Progenitor cell of endocrine pancreas (in vitro differentiated cells): ENCODE data around the gene ENPP3. TPM values are rescaled to one million over a fixed set of nuclear protein-coding genes. Genes with fewer than 3 reads are reported as not detected.
"Not testable (repeated sequence)": the region's sequence is repeated elsewhere in the genome, so short reads cannot be mapped to it uniquely, and the experiment has no call there.

ENCODE experiments used
- DNase-seq: peaks from one replicate; pipeline ENCODE4 v3.0.0; 2021; ENCODE audit warnings: low spot score; ENCODE audit not compliant: unreplicated experiment
- H3K27ac Mint-ChIP-seq: 2 replicates; pipeline ENCODE4 v1.8.0; 2021; ENCODE audit warnings: mild to moderate bottlenecking, moderate library complexity, mixed read lengths
- H3K27me3 Mint-ChIP-seq: 2 replicates; pipeline ENCODE4 v1.8.0; 2021; ENCODE audit warnings: mixed read lengths
- H3K36me3 Mint-ChIP-seq: 2 replicates; pipeline ENCODE4 v1.8.0; 2022; ENCODE audit warnings: mixed read lengths; ENCODE audit not compliant: insufficient read depth
- H3K4me1 Mint-ChIP-seq: 2 replicates; pipeline ENCODE4 v1.8.0; 2021; ENCODE audit warnings: low read depth, mixed read lengths
- H3K4me3 Mint-ChIP-seq: 2 replicates; pipeline ENCODE4 v1.8.0; 2021; ENCODE audit warnings: low read depth, mild to moderate bottlenecking, moderate library complexity, mixed read lengths
- H3K9me3 Mint-ChIP-seq: 2 replicates; pipeline ENCODE4 v1.8.0; 2021; ENCODE audit warnings: low read depth, mixed read lengths
- total RNA-seq: library from RNA; stranded (reverse); gene quantifications from 2 replicates; pipeline ENCODE4 v1.2.1, GENCODE V29; 2021
- TF ChIP-seq, protein P1 (sequence below): fragments of 200-600 bp; sonication (generic); IDR thresholded peaks from one replicate; pipeline ENCODE4 v1.5.0; 2021; ENCODE audit warnings: antibody characterized with exemption, mild to moderate bottlenecking; ENCODE audit not compliant: unreplicated experiment

ENPP3 gene
- total RNA-seq, 1 donor from 2014 or later: not detected

DNA sequence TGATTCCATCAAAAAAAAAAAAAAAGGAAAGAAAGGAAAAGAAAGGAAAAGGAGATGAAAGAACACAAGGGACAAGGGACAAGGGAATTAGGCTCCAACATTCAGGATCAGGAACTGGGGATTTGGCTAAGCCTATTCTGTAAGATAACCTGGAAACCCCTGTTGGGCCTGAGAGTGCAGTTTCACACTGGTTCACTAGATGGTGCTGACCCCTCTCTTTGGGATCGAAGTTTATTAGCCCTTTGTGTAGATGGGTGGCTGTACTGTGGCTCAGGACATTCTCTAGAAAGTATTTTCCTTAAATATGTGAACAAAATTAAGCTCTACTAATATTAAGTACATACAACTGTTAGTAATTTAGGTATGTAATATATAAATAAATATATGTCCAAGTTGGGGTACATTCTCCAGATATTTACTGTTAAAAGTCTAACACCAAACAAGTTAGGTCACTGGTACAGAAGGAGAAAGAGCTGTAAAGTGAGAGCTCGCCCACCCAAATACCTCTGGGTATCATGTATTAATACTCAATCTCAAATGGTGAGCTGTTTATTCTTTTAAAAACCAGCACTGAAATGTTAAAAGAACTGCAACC, 57.8 kb downstream of the ENPP3 start:
- Mint-ChIP-seq H3K4me3 (no peak overlapping the region), H3K36me3 (no peaks in the 10 kb centered on the region), H3K9me3 (no peaks in the 10 kb centered on the region), H3K27me3 (no peaks in the 10 kb centered on the region), H3K4me1 (no peaks in the 10 kb centered on the region), H3K27ac (no peak overlapping the region)
- peak; percentile 49 for DNase-seq
- TF ChIP-seq, protein P1, sequence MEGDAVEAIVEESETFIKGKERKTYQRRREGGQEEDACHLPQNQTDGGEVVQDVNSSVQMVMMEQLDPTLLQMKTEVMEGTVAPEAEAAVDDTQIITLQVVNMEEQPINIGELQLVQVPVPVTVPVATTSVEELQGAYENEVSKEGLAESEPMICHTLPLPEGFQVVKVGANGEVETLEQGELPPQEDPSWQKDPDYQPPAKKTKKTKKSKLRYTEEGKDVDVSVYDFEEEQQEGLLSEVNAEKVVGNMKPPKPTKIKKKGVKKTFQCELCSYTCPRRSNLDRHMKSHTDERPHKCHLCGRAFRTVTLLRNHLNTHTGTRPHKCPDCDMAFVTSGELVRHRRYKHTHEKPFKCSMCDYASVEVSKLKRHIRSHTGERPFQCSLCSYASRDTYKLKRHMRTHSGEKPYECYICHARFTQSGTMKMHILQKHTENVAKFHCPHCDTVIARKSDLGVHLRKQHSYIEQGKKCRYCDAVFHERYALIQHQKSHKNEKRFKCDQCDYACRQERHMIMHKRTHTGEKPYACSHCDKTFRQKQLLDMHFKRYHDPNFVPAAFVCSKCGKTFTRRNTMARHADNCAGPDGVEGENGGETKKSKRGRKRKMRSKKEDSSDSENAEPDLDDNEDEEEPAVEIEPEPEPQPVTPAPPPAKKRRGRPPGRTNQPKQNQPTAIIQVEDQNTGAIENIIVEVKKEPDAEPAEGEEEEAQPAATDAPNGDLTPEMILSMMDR: peak; percentile 85

DNA sequence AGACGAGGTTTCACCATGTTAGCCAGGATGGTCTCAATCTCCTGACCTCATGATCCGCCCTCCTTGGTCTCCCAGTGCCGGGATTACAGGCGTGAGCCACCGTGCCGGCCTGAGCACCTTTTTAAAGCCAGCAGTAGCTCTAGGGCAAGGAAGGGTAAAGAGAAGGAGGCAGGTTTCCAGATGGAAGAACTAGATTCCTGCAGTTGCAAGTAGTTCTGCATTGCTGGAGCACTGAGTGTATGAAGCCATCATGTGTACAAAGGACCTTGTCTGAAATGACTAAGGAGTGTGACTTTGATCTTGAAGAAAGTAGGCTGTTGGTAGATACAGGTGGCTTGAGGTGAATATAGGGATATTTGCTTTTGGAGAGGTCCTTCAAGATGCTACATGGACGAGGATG, 59.9 kb downstream of the ENPP3 start:
- H3K4me1 Mint-ChIP-seq: no peaks in the 10 kb centered on the region
- H3K4me3 Mint-ChIP-seq: no peak overlapping the region
- no peak overlapping the region for H3K27ac Mint-ChIP-seq
- no peak for DNase-seq
- H3K9me3 Mint-ChIP-seq: no peaks in the 10 kb centered on the region
- H3K27me3 Mint-ChIP-seq: no peaks in the 10 kb centered on the region
- TF ChIP-seq, protein P1: no peak
- H3K36me3 Mint-ChIP-seq: no peaks in the 10 kb centered on the region

DNA sequence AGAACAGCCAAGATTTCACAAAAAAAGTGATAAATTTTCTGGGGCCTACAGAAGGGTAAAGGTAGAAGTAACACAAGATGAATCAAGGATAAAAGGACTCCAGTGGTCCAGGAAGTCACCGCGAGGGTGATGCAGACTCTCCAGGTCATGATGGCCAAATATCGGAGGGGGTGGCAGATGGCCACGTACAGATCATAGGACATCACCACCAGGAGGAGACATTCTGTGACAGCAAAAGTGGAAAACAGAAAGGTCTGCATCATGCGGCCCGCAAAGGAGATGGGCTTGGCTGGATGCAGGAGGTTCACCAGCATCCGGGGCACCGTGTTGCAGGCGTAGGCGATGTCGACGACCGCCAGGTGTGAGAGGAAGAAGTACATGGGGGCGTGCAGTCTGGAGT, 63.7 kb downstream of the ENPP3 start:
- DNase-seq, H3K27me3 Mint-ChIP-seq, H3K4me1 Mint-ChIP-seq, H3K9me3 Mint-ChIP-seq, H3K27ac Mint-ChIP-seq, H3K36me3 Mint-ChIP-seq, H3K4me3 Mint-ChIP-seq: not testable (repeated sequence)

DNA sequence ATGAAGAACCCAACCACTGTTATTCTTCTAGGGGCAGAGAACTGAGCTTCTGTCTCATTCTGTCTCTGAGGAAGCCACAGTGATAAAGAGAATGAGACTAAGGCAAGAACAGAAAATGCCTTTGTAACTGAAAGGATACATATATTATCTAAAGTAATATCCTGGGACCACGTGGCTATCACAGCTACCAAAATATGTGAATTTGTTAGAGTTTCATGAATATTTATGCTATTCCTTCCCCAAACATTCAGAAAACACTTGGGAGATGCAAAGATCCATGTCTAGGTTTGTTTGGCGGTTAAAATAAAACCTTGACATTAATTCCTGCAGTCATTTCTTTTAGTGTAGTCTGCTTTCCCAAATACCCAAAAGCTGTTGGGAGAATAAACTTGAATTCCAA, 66.8 kb downstream of the ENPP3 start:
- DNase-seq, H3K4me1 Mint-ChIP-seq, H3K27me3 Mint-ChIP-seq, H3K27ac Mint-ChIP-seq, H3K9me3 Mint-ChIP-seq, H3K4me3 Mint-ChIP-seq, H3K36me3 Mint-ChIP-seq: not testable (repeated sequence)

DNA sequence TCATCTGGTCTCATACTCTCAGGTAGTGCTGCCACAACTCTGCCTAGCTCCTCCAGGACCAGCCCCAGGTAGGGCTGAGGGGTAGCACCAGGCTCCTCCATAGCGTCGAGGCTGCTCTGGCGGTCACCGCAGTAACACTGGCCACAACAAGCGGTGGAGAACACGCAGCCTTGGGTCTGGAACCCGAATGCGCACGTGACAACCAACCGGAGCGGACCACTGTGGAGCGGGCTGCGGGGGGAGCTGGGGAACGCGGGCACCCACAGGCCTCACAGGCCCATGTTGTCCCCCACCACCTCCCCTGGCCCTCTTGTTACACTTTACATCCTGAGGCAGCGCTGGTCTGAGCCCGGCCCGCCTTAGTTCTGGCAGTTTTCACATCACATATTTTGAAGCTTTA, 73.8 kb downstream of the ENPP3 start, which contains the start of gene CTAGE9:
Gene CTAGE9 (minus strand): TSS at position 101 of the 400 bp plus-strand sequence. CDS start 0 bp downstream, at position 101.
- H3K36me3 Mint-ChIP-seq, H3K9me3 Mint-ChIP-seq, H3K27me3 Mint-ChIP-seq, H3K4me3 Mint-ChIP-seq, H3K27ac Mint-ChIP-seq, H3K4me1 Mint-ChIP-seq, DNase-seq: not testable (repeated sequence)

DNA sequence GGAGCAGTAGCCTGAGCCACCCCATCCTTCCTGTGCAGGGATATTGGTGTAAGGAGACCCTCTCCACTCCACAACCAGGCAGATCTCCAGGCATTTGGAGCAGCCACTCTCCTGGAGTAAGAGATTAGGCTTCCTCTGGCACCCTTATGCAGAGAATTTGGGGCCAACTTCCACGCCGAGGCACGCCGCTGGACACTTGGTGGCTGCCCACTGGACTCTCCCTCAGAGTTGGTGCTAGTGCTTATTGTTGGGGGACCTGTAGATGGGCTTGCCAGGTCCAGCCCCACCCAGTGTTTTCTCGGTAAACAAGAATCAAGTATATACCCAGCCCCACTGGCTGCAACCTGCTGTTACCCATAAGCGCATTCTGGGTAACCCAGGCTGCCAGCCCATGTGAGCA, 78.5 kb downstream of the ENPP3 start:
- not testable (repeated sequence) for DNase-seq, H3K36me3 Mint-ChIP-seq, H3K4me1 Mint-ChIP-seq, H3K27me3 Mint-ChIP-seq, H3K9me3 Mint-ChIP-seq, H3K4me3 Mint-ChIP-seq, H3K27ac Mint-ChIP-seq

DNA sequence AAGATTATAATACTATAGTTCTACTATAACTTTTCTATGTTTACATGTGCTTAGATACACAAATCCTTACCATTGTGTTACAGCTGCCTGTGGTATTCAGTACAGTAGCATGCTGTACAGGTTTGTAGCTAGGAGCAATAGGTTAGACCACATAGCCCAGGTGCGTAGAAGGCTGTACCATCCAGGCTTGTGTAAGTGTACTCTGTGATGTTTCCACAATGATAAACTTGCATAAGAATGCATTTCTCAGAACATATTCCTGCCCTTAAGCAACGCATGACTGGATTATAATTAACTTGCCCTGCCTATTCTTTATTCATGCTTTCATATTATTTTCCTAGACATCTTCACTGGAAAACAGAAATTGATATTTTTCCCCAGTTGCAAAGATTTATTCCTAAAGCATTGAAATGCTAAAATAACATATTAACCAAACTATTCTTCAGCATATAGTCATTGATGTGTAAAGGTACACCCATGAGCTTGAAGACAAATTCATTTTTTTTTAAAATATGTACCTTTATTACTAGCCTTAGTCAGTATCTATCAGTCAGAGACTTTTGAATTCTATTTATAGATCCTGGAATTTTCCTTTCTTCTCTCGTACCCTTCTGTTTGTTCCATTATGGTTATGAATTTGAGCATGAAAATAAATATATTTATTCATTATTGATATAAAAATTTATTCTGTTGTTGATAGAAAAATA, 80.9 kb downstream of the ENPP3 start:
- Mint-ChIP-seq H3K27ac (no peak overlapping the region), H3K9me3 (no peaks in the 10 kb centered on the region), H3K36me3 (no peaks in the 10 kb centered on the region), H3K4me1 (peaks cover 3% of the 10 kb centered on the region), H3K27me3 (no peaks in the 10 kb centered on the region), H3K4me3 (no peak overlapping the region)
- TF ChIP-seq, protein P1: no peak
- DNase-seq: no peak
